ENCODE measurements around the gene YY1.
"Not testable (repeated sequence)": the region's sequence is repeated elsewhere in the genome, so short reads cannot be mapped to it uniquely, and the experiment has no call there.

The YY1 gene

GRCh38 chr14:100212476-100213333 lies 26.2 kb upstream of the YY1 start:
- in situ Hi-C loops (cut with HindIII; ENCODE audit: low pct_ligation_motif_present, low pct_unique_long_range_greater_than_20kb, low sequenced_read_pairs): no loop called here
- no peak for DNase-seq

GRCh38 chr14:100213587-100213955 lies 25.4 kb upstream of the YY1 start:
- DNase-seq: no peak
- in situ Hi-C loops (cut with HindIII; ENCODE audit: low pct_ligation_motif_present, low pct_unique_long_range_greater_than_20kb, low sequenced_read_pairs): no loop called here

- peak; percentile 84 for DNase-seq
- in situ Hi-C loops (cut with HindIII; ENCODE audit: low pct_ligation_motif_present, low pct_unique_long_range_greater_than_20kb, low sequenced_read_pairs): no loop called here
Observed at GRCh38 chr14:100213956-100214769, 24.8 kb upstream of the YY1 start.

GRCh38 chr14:100214770-100215083 lies 24.2 kb upstream of the YY1 start:
- DNase-seq: no peak
- in situ Hi-C loops (cut with HindIII; ENCODE audit: low pct_ligation_motif_present, low pct_unique_long_range_greater_than_20kb, low sequenced_read_pairs): no loop called here

- in situ Hi-C loops (cut with HindIII; ENCODE audit: low pct_ligation_motif_present, low pct_unique_long_range_greater_than_20kb, low sequenced_read_pairs): no loop called here
- DNase-seq: no peak
Observed at GRCh38 chr14:100215330-100215885, 23.5 kb upstream of the YY1 start.

GRCh38 chr14:100219126-100219785 lies 19.7 kb upstream of the YY1 start:
- DNase-seq: no peak
- in situ Hi-C loops (cut with HindIII; ENCODE audit: low pct_ligation_motif_present, low pct_unique_long_range_greater_than_20kb, low sequenced_read_pairs): no loop called here

GRCh38 chr14:100221533-100222223 lies 17.3 kb upstream of the YY1 start:
- no peak for DNase-seq
- in situ Hi-C loops (cut with HindIII; ENCODE audit: low pct_ligation_motif_present, low pct_unique_long_range_greater_than_20kb, low sequenced_read_pairs): no loop called here

GRCh38 chr14:100222224-100223093 lies 16.5 kb upstream of the YY1 start:
- DNase-seq: no peak
- in situ Hi-C loops (cut with HindIII; ENCODE audit: low pct_ligation_motif_present, low pct_unique_long_range_greater_than_20kb, low sequenced_read_pairs): no loop called here

- no peak for DNase-seq
- in situ Hi-C loops (cut with HindIII; ENCODE audit: low pct_ligation_motif_present, low pct_unique_long_range_greater_than_20kb, low sequenced_read_pairs): no loop called here
Observed at GRCh38 chr14:100223332-100224201, 15.4 kb upstream of the YY1 start.

GRCh38 chr14:100224229-100224866 lies 14.6 kb upstream of the YY1 start:
- DNase-seq: no peak
- in situ Hi-C loops (cut with HindIII; ENCODE audit: low pct_ligation_motif_present, low pct_unique_long_range_greater_than_20kb, low sequenced_read_pairs): no loop called here

- in situ Hi-C loops (cut with HindIII; ENCODE audit: low pct_ligation_motif_present, low pct_unique_long_range_greater_than_20kb, low sequenced_read_pairs): no loop called here
- DNase-seq: no peak
Observed at GRCh38 chr14:100225169-100225568, 13.8 kb upstream of the YY1 start.

- in situ Hi-C loops (cut with HindIII; ENCODE audit: low pct_ligation_motif_present, low pct_unique_long_range_greater_than_20kb, low sequenced_read_pairs): no loop called here
- no peak for DNase-seq
Observed at GRCh38 chr14:100230361-100230760, 8.6 kb upstream of the YY1 start.

- in situ Hi-C loops (cut with HindIII; ENCODE audit: low pct_ligation_motif_present, low pct_unique_long_range_greater_than_20kb, low sequenced_read_pairs): no loop called here
- DNase-seq: no peak
Observed at GRCh38 chr14:100234511-100234910, 4.4 kb upstream of the YY1 start.

GRCh38 chr14:100236271-100236818 lies 2.6 kb upstream of the YY1 start:
- DNase-seq; in situ Hi-C loops (cut with HindIII; ENCODE audit: low pct_ligation_motif_present, low pct_unique_long_range_greater_than_20kb, low sequenced_read_pairs): not testable (repeated sequence)

- in situ Hi-C loops (cut with HindIII; ENCODE audit: low pct_ligation_motif_present, low pct_unique_long_range_greater_than_20kb, low sequenced_read_pairs): no loop called here
- no peak for DNase-seq
Observed at GRCh38 chr14:100236881-100237280, 2.1 kb upstream of the YY1 start.

- in situ Hi-C loops (cut with HindIII; ENCODE audit: low pct_ligation_motif_present, low pct_unique_long_range_greater_than_20kb, low sequenced_read_pairs): no loop called here
- DNase-seq: peak; percentile 40
Observed at GRCh38 chr14:100237735-100238418, 1.1 kb upstream of the YY1 start.
